GM19455 (cell line): Measurements from ENCODE around the gene NOTCH4.
"Not testable (repeated sequence)": the region's sequence is repeated elsewhere in the genome, so short reads cannot be mapped to it uniquely, and the experiment has no call there.

Experiments used
- ATAC-seq: cut with Tn5 transposase; IDR thresholded peaks from one replicate; pipeline ENCODE4 v1.9.1; 2021; ENCODE audit not compliant: unreplicated experiment

NOTCH4 gene

GRCh38 chr6:32223258-32224235 lies at the start of gene NOTCH4:
Gene NOTCH4 (minus strand): TSS chr6:32224067. CDS start chr6:32223928, 139 bp downstream.
- ATAC-seq, result no peak

GRCh38 chr6:32271429-32271828 lies 47.6 kb upstream of the NOTCH4 start:
- ATAC-seq, result no peak

- ATAC-seq, result not testable (repeated sequence)
These were observed 44.6 kb upstream of the NOTCH4 start for GRCh38 chr6:32268459-32268858.

GRCh38 chr6:32267035-32267434 lies 43.2 kb upstream of the NOTCH4 start:
- ATAC-seq, result no peak

- not testable (repeated sequence) for ATAC-seq
These were observed 33.4 kb upstream of the NOTCH4 start for GRCh38 chr6:32257262-32257661.

GRCh38 chr6:32255199-32256153 lies 31.6 kb upstream of the NOTCH4 start:
- no peak for ATAC-seq

- ATAC-seq, result no peak
These were observed 30.9 kb upstream of the NOTCH4 start for GRCh38 chr6:32254761-32255198.

GRCh38 chr6:32252331-32253009 lies 28.6 kb upstream of the NOTCH4 start:
- no peak for ATAC-seq

- no peak for ATAC-seq
These were observed 25.4 kb upstream of the NOTCH4 start for GRCh38 chr6:32249262-32249661.

- no peak for ATAC-seq
These were observed 23.5 kb upstream of the NOTCH4 start for GRCh38 chr6:32247401-32247800.

GRCh38 chr6:32244946-32245398 lies 21.1 kb upstream of the NOTCH4 start:
- ATAC-seq, result no peak

- no peak for ATAC-seq
These were observed 20.4 kb upstream of the NOTCH4 start for GRCh38 chr6:32244270-32244669.

- ATAC-seq, result not testable (repeated sequence)
These were observed 18.5 kb upstream of the NOTCH4 start for GRCh38 chr6:32242318-32242813.

- ATAC-seq, result no peak
These were observed 16.8 kb upstream of the NOTCH4 start for GRCh38 chr6:32240686-32241085.

GRCh38 chr6:32239462-32239861 lies 15.6 kb upstream of the NOTCH4 start:
- no peak for ATAC-seq

- ATAC-seq, result no peak
These were observed 11.1 kb upstream of the NOTCH4 start for GRCh38 chr6:32234934-32235333.

- ATAC-seq, result no peak
These were observed 2.6 kb upstream of the NOTCH4 start for GRCh38 chr6:32226434-32226833.

GRCh38 chr6:32224696-32225095 lies 829 bp upstream of the NOTCH4 start:
- ATAC-seq, result no peak

- ATAC-seq, result no peak
These were observed 1.3 kb downstream of the NOTCH4 start for GRCh38 chr6:32222333-32223230.
